Measurements from ENCODE around the gene RHCG.

Gene RHCG

DNA sequence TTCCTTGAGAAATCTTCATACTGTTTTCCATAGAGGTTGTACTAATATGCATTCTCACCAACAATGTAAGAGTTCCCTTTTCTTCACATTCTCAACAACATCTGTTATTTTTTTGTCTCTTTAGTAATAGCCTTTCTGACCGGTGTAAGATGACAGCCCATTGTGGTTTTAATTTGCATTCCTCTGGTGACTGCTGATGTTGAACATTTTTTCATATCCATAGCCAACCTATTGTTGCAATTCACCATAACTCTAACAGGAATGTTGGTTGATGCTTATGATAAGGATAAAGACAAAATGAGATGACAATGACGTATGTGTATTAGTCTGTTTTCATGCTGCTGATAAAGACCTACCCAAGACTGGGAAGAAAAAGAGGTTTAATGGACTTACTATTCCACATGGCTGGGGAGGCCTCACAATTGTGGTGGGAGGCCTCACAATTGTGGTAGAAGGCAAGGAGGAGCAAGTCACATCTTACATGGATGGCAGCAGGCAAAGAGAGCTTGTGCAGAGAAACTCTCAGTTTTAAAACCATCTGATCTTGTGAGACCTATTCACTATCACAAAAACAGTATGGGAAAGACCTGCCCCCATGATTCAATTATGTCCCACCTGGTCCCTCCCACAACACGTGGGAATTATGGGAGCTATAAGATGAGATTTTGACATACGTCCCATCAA is 37.6 kb upstream of the RHCG start:
- Histone ChIP-seq H3K9me3 (ENCODE audit: severe bottlenecking) (no peaks in the 10 kb centered on the region), H3K27ac (ENCODE audit: poor library complexity, severe bottlenecking) (no peak overlapping the region), H3K4me1 (ENCODE audit: insufficient read depth, poor library complexity, severe bottlenecking) (peaks cover 7% of the 10 kb centered on the region), H3K4me3 (ENCODE audit: severe bottlenecking) (no peak overlapping the region), H3K36me3 (ENCODE audit: low read depth) (no peaks in the 10 kb centered on the region), H3K27me3 (ENCODE audit: insufficient read depth, poor library complexity, severe bottlenecking) (no peaks in the 10 kb centered on the region)
- ATAC-seq (ENCODE audit: low read depth) (no peak), DNase-seq (ENCODE audit: low spot score) (no peak)
- TF ChIP-seq, protein P1, sequence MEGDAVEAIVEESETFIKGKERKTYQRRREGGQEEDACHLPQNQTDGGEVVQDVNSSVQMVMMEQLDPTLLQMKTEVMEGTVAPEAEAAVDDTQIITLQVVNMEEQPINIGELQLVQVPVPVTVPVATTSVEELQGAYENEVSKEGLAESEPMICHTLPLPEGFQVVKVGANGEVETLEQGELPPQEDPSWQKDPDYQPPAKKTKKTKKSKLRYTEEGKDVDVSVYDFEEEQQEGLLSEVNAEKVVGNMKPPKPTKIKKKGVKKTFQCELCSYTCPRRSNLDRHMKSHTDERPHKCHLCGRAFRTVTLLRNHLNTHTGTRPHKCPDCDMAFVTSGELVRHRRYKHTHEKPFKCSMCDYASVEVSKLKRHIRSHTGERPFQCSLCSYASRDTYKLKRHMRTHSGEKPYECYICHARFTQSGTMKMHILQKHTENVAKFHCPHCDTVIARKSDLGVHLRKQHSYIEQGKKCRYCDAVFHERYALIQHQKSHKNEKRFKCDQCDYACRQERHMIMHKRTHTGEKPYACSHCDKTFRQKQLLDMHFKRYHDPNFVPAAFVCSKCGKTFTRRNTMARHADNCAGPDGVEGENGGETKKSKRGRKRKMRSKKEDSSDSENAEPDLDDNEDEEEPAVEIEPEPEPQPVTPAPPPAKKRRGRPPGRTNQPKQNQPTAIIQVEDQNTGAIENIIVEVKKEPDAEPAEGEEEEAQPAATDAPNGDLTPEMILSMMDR (IDR thresholded peaks at IDR 0.05; ENCODE audit: poor library complexity, severe bottlenecking), result no peak

DNA sequence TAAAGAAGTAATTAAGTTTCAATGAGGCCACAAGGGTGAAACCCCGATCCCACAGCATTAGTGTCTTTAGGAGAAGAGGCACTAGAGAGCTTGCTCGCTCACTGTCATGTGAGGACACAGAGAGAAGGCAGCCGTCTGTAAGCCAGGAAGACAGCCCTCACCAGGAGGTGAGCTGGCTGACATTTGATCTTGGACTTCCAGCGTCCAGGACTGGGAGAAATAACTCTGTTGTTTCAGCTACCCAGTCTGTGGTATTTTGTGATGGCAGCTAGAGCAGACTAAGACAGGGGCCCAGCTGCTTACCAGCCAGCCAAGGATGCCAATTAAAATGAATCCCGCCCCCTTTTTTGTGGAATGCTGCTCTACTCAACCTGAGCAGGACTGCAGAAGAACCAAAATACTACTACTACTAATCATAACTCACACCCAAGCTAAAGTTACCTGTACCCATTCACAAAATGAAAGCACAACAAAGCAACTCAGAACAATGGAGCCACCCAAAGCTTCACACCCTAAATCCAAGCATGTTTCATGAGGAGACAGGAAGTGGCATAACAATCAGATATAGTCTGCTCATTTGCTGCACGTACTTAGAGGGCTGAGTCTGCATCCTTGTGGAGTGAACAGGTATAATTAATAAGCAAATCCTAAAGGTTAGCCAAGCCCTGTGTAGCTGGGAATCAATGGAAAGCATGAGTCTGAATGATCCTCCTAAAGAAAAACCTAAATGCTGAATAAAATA is 35.6 kb upstream of the RHCG start:
- TF ChIP-seq, protein P1 (IDR thresholded peaks at IDR 0.05; ENCODE audit: poor library complexity, severe bottlenecking), result no peak
- H3K27me3 ChIP-seq (ENCODE audit: insufficient read depth, poor library complexity, severe bottlenecking), result no peaks in the 10 kb centered on the region
- H3K36me3 ChIP-seq (ENCODE audit: low read depth), result no peaks in the 10 kb centered on the region
- H3K9me3 ChIP-seq (ENCODE audit: severe bottlenecking), result no peaks in the 10 kb centered on the region
- peak; percentile 82 for ATAC-seq (ENCODE audit: low read depth)
- no peak overlapping the region for H3K4me3 ChIP-seq (ENCODE audit: severe bottlenecking)
- H3K4me1 ChIP-seq (ENCODE audit: insufficient read depth, poor library complexity, severe bottlenecking), result peaks cover 7% of the 10 kb centered on the region
- DNase-seq (ENCODE audit: low spot score), result no peak
- H3K27ac ChIP-seq (ENCODE audit: poor library complexity, severe bottlenecking), result peak overlapping the region; percentile 13

DNA sequence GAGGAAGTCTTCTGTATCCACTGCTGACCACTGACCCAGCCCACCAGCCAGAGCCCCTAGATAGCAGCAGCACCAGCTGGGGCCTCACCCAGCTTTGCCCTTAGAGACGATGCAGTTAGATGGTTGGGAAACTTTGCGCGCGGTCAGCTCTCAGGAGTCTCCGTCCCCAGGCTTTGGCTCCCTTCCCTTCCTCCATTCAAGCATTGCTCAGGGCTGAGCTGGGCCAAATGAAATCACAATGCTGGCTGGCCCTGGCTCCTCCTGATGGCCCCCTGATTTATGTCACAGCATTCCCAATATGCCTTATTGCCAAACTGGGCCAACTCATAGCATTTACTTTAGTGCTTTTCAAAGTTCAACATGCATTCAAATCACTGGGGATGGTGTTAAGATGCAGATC is 34.6 kb upstream of the RHCG start:
- no peak for ATAC-seq (ENCODE audit: low read depth)
- no peaks in the 10 kb centered on the region for H3K9me3 ChIP-seq (ENCODE audit: severe bottlenecking)
- H3K27ac ChIP-seq (ENCODE audit: poor library complexity, severe bottlenecking), result no peak overlapping the region
- no peaks in the 10 kb centered on the region for H3K36me3 ChIP-seq (ENCODE audit: low read depth)
- TF ChIP-seq, protein P1 (IDR thresholded peaks at IDR 0.05; ENCODE audit: poor library complexity, severe bottlenecking), result no peak
- no peak for DNase-seq (ENCODE audit: low spot score)
- H3K27me3 ChIP-seq (ENCODE audit: insufficient read depth, poor library complexity, severe bottlenecking), result no peaks in the 10 kb centered on the region
- peaks cover 7% of the 10 kb centered on the region for H3K4me1 ChIP-seq (ENCODE audit: insufficient read depth, poor library complexity, severe bottlenecking)
- no peak overlapping the region for H3K4me3 ChIP-seq (ENCODE audit: severe bottlenecking)

DNA sequence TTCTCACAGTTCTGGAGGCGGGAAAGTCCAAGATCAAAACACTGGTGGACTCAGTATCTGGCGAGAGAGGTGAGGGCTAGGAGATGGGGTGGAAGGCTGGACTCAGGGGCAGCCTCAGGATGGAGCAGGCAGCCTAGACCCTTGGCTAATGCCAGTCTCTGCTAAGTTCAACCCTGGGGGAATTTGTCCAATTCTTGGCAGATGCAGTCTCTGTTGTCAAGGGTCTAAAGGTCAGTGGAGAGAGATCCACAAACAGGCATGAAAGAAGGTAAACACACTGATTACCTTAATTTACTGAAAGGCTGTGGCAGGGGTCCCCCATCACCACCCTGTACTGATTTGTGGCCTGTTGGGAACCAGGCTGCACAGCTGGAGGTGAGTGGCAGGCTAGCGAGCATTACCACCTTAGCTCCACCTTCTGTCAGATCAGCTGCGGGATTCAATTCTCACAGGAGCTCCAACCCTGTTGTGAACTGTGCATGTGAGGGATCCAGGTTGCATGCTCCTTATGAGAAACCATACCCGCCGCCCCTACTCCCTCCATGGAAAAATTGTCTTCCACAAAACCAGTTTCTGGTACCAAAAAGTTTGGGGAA is 32.5 kb upstream of the RHCG start:
- H3K27ac ChIP-seq (ENCODE audit: poor library complexity, severe bottlenecking), result no peak overlapping the region
- H3K36me3 ChIP-seq (ENCODE audit: low read depth), result no peaks in the 10 kb centered on the region
- no peaks in the 10 kb centered on the region for H3K27me3 ChIP-seq (ENCODE audit: insufficient read depth, poor library complexity, severe bottlenecking)
- ATAC-seq (ENCODE audit: low read depth), result no peak
- H3K4me3 ChIP-seq (ENCODE audit: severe bottlenecking), result no peak overlapping the region
- peaks cover 7% of the 10 kb centered on the region for H3K4me1 ChIP-seq (ENCODE audit: insufficient read depth, poor library complexity, severe bottlenecking)
- no peak for DNase-seq (ENCODE audit: low spot score)
- TF ChIP-seq, protein P1 (IDR thresholded peaks at IDR 0.05; ENCODE audit: poor library complexity, severe bottlenecking), result no peak
- no peaks in the 10 kb centered on the region for H3K9me3 ChIP-seq (ENCODE audit: severe bottlenecking)

Data from RWPE2 (cell line).